GM12878 (cell line): ENCODE results near the gene PRL. TPM values are rescaled to one million over a fixed set of nuclear protein-coding genes. Genes with fewer than 3 reads are reported as not detected.

ENCODE experiments used
- ATAC-seq: fragments of 200-7000 bp; cut with Tn5 transposase; 3 replicates; pipeline ENCODE4 v1.9.1; 2020; ENCODE audit warnings: mild to moderate bottlenecking, moderate library complexity
- BruUV-seq: library from RNA; stranded (reverse); fragments of 400-500 nt; replicated peaks from 2 replicates; lab custom pipeline; 2021; lab: Mats Ljungman, UMichigan
- CTCF ChIA-PET: fragments of 300-600 bp; sonication (Branson Sonifier 250); formaldehyde crosslinking; extraction: SDS; loops from one replicate; lab custom pipeline; 2021; ENCODE audit warnings: inconsistent platforms; lab: Yijun Ruan, JAX
- POLR2A ChIA-PET: fragments of 350-600 bp; formaldehyde crosslinking; extraction: SDS; loops from one replicate; lab custom pipeline; 2021; ENCODE audit warnings: inconsistent platforms; lab: Charles Lee
- RAD21 ChIA-PET: fragments of 300-600 bp; sonication (Branson Sonifier 250); formaldehyde crosslinking; loops from one replicate; lab custom pipeline; 2023; ENCODE audit warnings: antibody characterized with exemption; ENCODE audit not compliant: unreplicated experiment; lab: Charles Lee
- SMC1A ChIA-PET: fragments of 300-600 bp; sonication (Branson Sonifier 250); formaldehyde crosslinking; loops from one replicate; lab custom pipeline; 2023; ENCODE audit not compliant: unreplicated experiment, uncharacterized antibody; lab: Charles Lee
- DNase-seq: peaks from one replicate; pipeline ENCODE4 v3.0.0-alpha.2; 2011; ENCODE audit warnings: low read depth, low spot score
- FAIRE-seq: peaks from 3 replicates; lab custom pipeline; 2011; peaks lifted over from hg19 to GRCh38; lab: Jason Lieb, UNC
- H2AFZ ChIP-seq: 2 replicates; pipeline ENCODE4 v1.6.0; 2011; ENCODE audit warnings: low read depth, low read length, control low read depth; ENCODE audit not compliant: control insufficient read depth
- H3K27ac ChIP-seq: 2 replicates; pipeline ENCODE4 v1.5.1; 2011; ENCODE audit warnings: control low read depth; ENCODE audit not compliant: control insufficient read depth, insufficient read depth
- H3K27me3 ChIP-seq, 2 experiments: replicated peaks in 1 of 2; 2 replicates each; pipeline versions ENCODE4 v1.6.0 to v1.6.1; 2011; ENCODE audit warnings: low read length in 1 of 2; ENCODE audit not compliant: control insufficient read depth in 2 of 2, insufficient read depth in 2 of 2
- H3K36me3 ChIP-seq, 2 experiments: 2 replicates each; pipeline ENCODE4 v1.5.1; 2011; ENCODE audit warnings: low read length in 1 of 2; ENCODE audit not compliant: control insufficient read depth in 2 of 2, insufficient read depth in 2 of 2
- H3K4me1 ChIP-seq: 2 replicates; pipeline ENCODE4 v1.6.1; 2011; ENCODE audit warnings: mild to moderate bottlenecking, low read length, moderate library complexity, mixed read lengths; ENCODE audit not compliant: control insufficient read depth, insufficient read depth
- H3K4me2 ChIP-seq: 2 replicates; pipeline ENCODE4 v1.6.0; 2011; ENCODE audit warnings: control low read depth; ENCODE audit not compliant: control insufficient read depth, insufficient read depth
- H3K4me3 ChIP-seq: fragments of 200-600 bp; sonication (generic); 2 replicates; pipeline ENCODE4 v1.5.1; 2016
- H3K79me2 ChIP-seq: 2 replicates; pipeline ENCODE4 v1.6.0; 2011; ENCODE audit warnings: low read length; ENCODE audit not compliant: control insufficient read depth, insufficient read depth
- H3K9ac ChIP-seq: 2 replicates; pipeline ENCODE4 v1.8.0; 2011; ENCODE audit warnings: low read length, control low read depth, mixed read lengths; ENCODE audit not compliant: control insufficient read depth, insufficient read depth
- H3K9me3 ChIP-seq: replicated peaks from 3 replicates; pipeline ENCODE4 v1.5.1; 2011; ENCODE audit warnings: mild to moderate bottlenecking, low read length; ENCODE audit not compliant: control insufficient read depth, insufficient read depth
- H4K20me1 ChIP-seq: 2 replicates; pipeline ENCODE4 v1.6.0; 2011; ENCODE audit not compliant: control insufficient read depth, insufficient read depth
- CBFB ChIP-seq: IDR thresholded peaks from 2 replicates; pipeline ENCODE4 v1.6.1; 2016; ENCODE audit warnings: antibody characterized with exemption, low read depth
- CREB1 ChIP-seq: IDR thresholded peaks from 2 replicates; pipeline ENCODE4 v1.6.1; 2012; ENCODE audit warnings: low read depth, mild to moderate bottlenecking, inconsistent platforms
- CREM ChIP-seq: IDR thresholded peaks from 2 replicates; pipeline ENCODE4 v1.6.1; 2014; ENCODE audit warnings: antibody characterized with exemption, low read depth
- E2F8 ChIP-seq: fragments of 450-650 bp; IDR thresholded peaks from 2 replicates; pipeline ENCODE4 v1.6.1; 2018; ENCODE audit warnings: mild to moderate bottlenecking, low read depth, moderate library complexity; ENCODE audit not compliant: partially characterized antibody
- EED ChIP-seq: sonication (generic); IDR thresholded peaks from 2 replicates; pipeline ENCODE4 v1.6.1; 2016; ENCODE audit warnings: antibody characterized with exemption, low read depth
- ETV6 ChIP-seq, 2 experiments: fragments of 450-650 bp in 1 of 2; IDR thresholded peaks in 1 of 2; conservative IDR thresholded peaks in 1 of 2; 2 replicates each; pipeline ENCODE4 v1.6.1; 2014; ENCODE audit warnings: antibody characterized with exemption in 1 of 2, borderline replicate concordance in 1 of 2, low read depth in 1 of 2, mild to moderate bottlenecking in 1 of 2, moderate library complexity in 1 of 2
- FOXM1 ChIP-seq: IDR thresholded peaks from 2 replicates; pipeline ENCODE4 v1.6.1; 2012; ENCODE audit warnings: low read depth, mild to moderate bottlenecking, inconsistent platforms, low read length, moderate library complexity
- HDAC6 ChIP-seq: fragments of 200-600 bp; sonication (generic); IDR thresholded peaks from one replicate; pipeline ENCODE4 v1.8.0; 2017; ENCODE audit warnings: antibody characterized with exemption; ENCODE audit not compliant: unreplicated experiment
- IKZF2 ChIP-seq, 2 experiments: fragments of 450-650 bp; IDR thresholded peaks; 2 replicates each; pipeline ENCODE4 v1.6.1; 2017; ENCODE audit warnings: mild to moderate bottlenecking in 2 of 2, moderate library complexity in 2 of 2
- KLF5 ChIP-seq: fragments of 450-650 bp; IDR thresholded peaks from 2 replicates; pipeline ENCODE4 v1.6.1; 2014; ENCODE audit warnings: mild to moderate bottlenecking; ENCODE audit not compliant: partially characterized antibody
- NFIC ChIP-seq: IDR thresholded peaks from 2 replicates; pipeline ENCODE4 v1.6.1; 2012; ENCODE audit warnings: low read depth, mild to moderate bottlenecking, inconsistent platforms, low read length, moderate library complexity
- NFYA ChIP-seq: IDR thresholded peaks from 2 replicates; pipeline ENCODE4 v1.6.1; 2011; ENCODE audit warnings: low read depth, mild to moderate bottlenecking, low read length, improper control_type of control experiment, borderline replicate concordance
- PML ChIP-seq: IDR thresholded peaks from 2 replicates; pipeline ENCODE4 v1.6.1; 2012; ENCODE audit warnings: low read length, inconsistent platforms
- RAD51 ChIP-seq: fragments of 450-650 bp; IDR thresholded peaks from 2 replicates; pipeline ENCODE4 v1.6.1; 2016; ENCODE audit warnings: moderate library complexity, mild to moderate bottlenecking, inconsistent platforms
- RB1 ChIP-seq: fragments of 450-650 bp; formaldehyde crosslinking; IDR thresholded peaks from 2 replicates; pipeline ENCODE4 v1.6.1; 2017; ENCODE audit warnings: mild to moderate bottlenecking, borderline replicate concordance
- RUNX3 ChIP-seq: IDR thresholded peaks from 2 replicates; pipeline ENCODE4 v1.6.1; 2012; ENCODE audit warnings: low read length, inconsistent platforms
- TAF1 ChIP-seq: IDR thresholded peaks from 2 replicates; pipeline ENCODE4 v1.6.1; 2011; ENCODE audit warnings: mild to moderate bottlenecking, low read depth, low read length, borderline replicate concordance
- ZNF217 ChIP-seq: fragments of 450-650 bp; IDR thresholded peaks from 2 replicates; pipeline ENCODE4 v1.6.1; 2017; ENCODE audit warnings: antibody characterized with exemption, mild to moderate bottlenecking
- WGBS: methylation state at CpG from one replicate; pipeline ENCODE4 v1.1.6; 2016; ENCODE audit warnings: low lambda C conversion rate; ENCODE audit not compliant: insufficient replicate concordance, insufficient coverage; ENCODE audit errors: missing lambda C conversion rate; 5-methylcytosine and 5-hydroxymethylcytosine counted together
- in situ Hi-C: fragments of 300-500 bp; cut with MboI; formaldehyde crosslinking; loops from 9 replicates; pipeline ENCODE4 v1.14.3; 2018; ENCODE audit warnings: mixed read lengths
- intact Hi-C: fragments of 100-400 bp; cut with micrococcal nuclease; formaldehyde crosslinking; loops from one replicate; pipeline ENCODE4 v1.14.2; 2022; ENCODE audit not compliant: unreplicated experiment
- polyA plus RNA-seq, 11 experiments: library from polyadenylated mRNA; depleted of rRNA in 4 of 11; unstranded in 6 of 11; stranded (reverse) in 5 of 11; fragments of >200 nt; fragmentation: Nextera tagmentation in 4 of 11; fragmentation: Illumina TruSeq in 1 of 11; extraction: Ambion mirVana in 4 of 11; extraction: Trizol in 1 of 11; gene quantifications; 1 replicate in 1 of 11; 2 replicates in 10 of 11; pipeline versions ENCODE4 v1.2.1 to v1.2.3, GENCODE V29; 2011 to 2016; ENCODE audit warnings: inconsistent platforms in 2 of 11, missing spikeins in 2 of 11, low read depth in 1 of 11
- total RNA-seq, 4 experiments: library from RNA; depleted of rRNA in 3 of 4; stranded (reverse); fragments of >200 nt in 3 of 4; fragmentation: Illumina TruSeq in 1 of 4; extraction: Trizol in 1 of 4; gene quantifications; 2 replicates each; pipeline versions ENCODE4 v1.2.1 to v1.2.3, GENCODE V29; 2013 to 2021
- TF ChIP-seq, protein P1 (sequence below): fragments of 450-650 bp; IDR thresholded peaks from 2 replicates; pipeline ENCODE4 v1.6.1; 2016; ENCODE audit warnings: mild to moderate bottlenecking

The PRL gene
- total and polyA plus RNA-seq, 10 of the 15 experiments (the other 5 are each of a cell fraction or from before 2014, with no cell fraction given) = 0.05 to 34.9 (median 23.5) TPM

- FAIRE-seq (peak; percentile 66), ATAC-seq (peak; percentile 36), DNase-seq (no peak)
- no peaks in the 10 kb centered on the region for H3K27me3 ChIP-seq
- H3K79me2 ChIP-seq = no peaks in the 10 kb centered on the region
- H3K36me3 ChIP-seq = no peaks in the 10 kb centered on the region
- H3K4me1 ChIP-seq = peaks cover 8% of the 10 kb centered on the region
- no peak overlapping the region for H3K9ac ChIP-seq
- H2AFZ ChIP-seq = peak overlapping the region; percentile 30; the same call in 1 of the 2 replicates
- ChIA-PET RAD21 (interaction anchor here (0.9 kb wide), 1 partner anchor 77 kb away, joined by 3 read pairs; no protein-coding TSS in a partner anchor), CTCF (interaction anchor here (0.7 kb wide), 1 partner anchor 280 kb away, joined by 3 read pairs; no protein-coding TSS in a partner anchor), POLR2A (interaction anchor here (0.5 to 0.6 kb wide), 2 partner anchors 165 to 388 kb away, joined by 3 to 6 read pairs; no protein-coding TSS in a partner anchor), SMC1A (interaction anchor here (0.8 to 1.6 kb wide), 3 partner anchors 11 to 475 kb away, joined by 3 to 4 read pairs (median 3); no protein-coding TSS in a partner anchor)
- H3K27ac ChIP-seq = peak overlapping the region; percentile 37
- in situ Hi-C loops (no loop called here), intact Hi-C loops (no loop called here)
- no peak overlapping the region for H3K4me3 ChIP-seq
- 2% methylated on average over 7 of the region's 7 CpGs for WGBS
- no peaks in the 10 kb centered on the region; the same call in none of the 3 replicates for H3K9me3 ChIP-seq
- peak overlapping the region; percentile 22; the same call in 1 of the 2 replicates for H3K4me2 ChIP-seq
- no peaks in the 10 kb centered on the region for H4K20me1 ChIP-seq
- no TSS peak for BruUV-seq
- TF ChIP-seq CREB1 (0 out of 2 replicates have a peak, but pooled peaks have one; percentile 18), ZNF217 (no peak), IKZF2 (IDR thresholded peaks at IDR 0.05) (peak in 1 of 2 experiments; percentile 37; a peak in 1 of 4 replicates), EED (peak; percentile 59; the same call in 1 of the 2 replicates), RB1 (no peak), E2F8 (no peak), CBFB (no peak), NFIC (peak; percentile 70), PML (0 out of 2 replicates have a peak, but pooled peaks have one; percentile 33), ETV6 (conservative IDR thresholded peaks at IDR 0.05 in 1 of 2, IDR thresholded peaks at IDR 0.05 in 1 of 2; ENCODE audit: borderline replicate concordance in 1 of 2, low read depth in 1 of 2) (no peak), HDAC6 (no peak), FOXM1 (peak; percentile 79), RUNX3 (peak; percentile 37; the same call in 1 of the 2 replicates), NFYA (no peak), KLF5 (no peak), RAD51 (no peak), TAF1 (no peak), CREM (peak; percentile 14; the same call in 1 of the 2 replicates)
- TF ChIP-seq, protein P1, sequence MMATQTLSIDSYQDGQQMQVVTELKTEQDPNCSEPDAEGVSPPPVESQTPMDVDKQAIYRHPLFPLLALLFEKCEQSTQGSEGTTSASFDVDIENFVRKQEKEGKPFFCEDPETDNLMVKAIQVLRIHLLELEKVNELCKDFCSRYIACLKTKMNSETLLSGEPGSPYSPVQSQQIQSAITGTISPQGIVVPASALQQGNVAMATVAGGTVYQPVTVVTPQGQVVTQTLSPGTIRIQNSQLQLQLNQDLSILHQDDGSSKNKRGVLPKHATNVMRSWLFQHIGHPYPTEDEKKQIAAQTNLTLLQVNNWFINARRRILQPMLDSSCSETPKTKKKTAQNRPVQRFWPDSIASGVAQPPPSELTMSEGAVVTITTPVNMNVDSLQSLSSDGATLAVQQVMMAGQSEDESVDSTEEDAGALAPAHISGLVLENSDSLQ = peak; percentile 73
These were observed 25.5 kb upstream of the PRL start for GRCh38 chr6:22322103-22323030.
